ENCODE measurements around the gene IRGC. TPM values are rescaled to one million over a fixed set of nuclear protein-coding genes. Genes with fewer than 3 reads are reported as not detected.

Gene IRGC
- polyA plus RNA-seq, 1 experiment, result not detected

- Histone ChIP-seq H3K27me3 (ENCODE audit: control insufficient read depth, insufficient read depth, low read length) (0 out of 2 replicates have a peak, but pooled peaks cover 2% of the 10 kb centered on the region), H3K4me3 (ENCODE audit: low read depth, low read length) (no peak overlapping the region), H3K36me3 (ENCODE audit: control insufficient read depth, insufficient read depth, low read length) (no peaks in the 10 kb centered on the region)
- ChIA-PET POLR2A (no interaction called here), CTCF (interaction anchor here (0.6 to 1.2 kb wide), 5 partner anchors 13 to 53 kb away, joined by 3 read pairs; no protein-coding TSS in a partner anchor)
- no peak for DNase-seq (ENCODE audit: low read depth)
- no peak for TF ChIP-seq CTCF (IDR thresholded peaks at IDR 0.05; ENCODE audit: insufficient read depth, low read depth, low read length)
Observed at GRCh38 chr19:43721469-43722048, 5.7 kb downstream of the IRGC start.

- Histone ChIP-seq H3K36me3 (ENCODE audit: control insufficient read depth, insufficient read depth, low read length) (peaks cover 2% of the 10 kb centered on the region), H3K4me3 (ENCODE audit: low read depth, low read length) (no peak overlapping the region), H3K27me3 (ENCODE audit: control insufficient read depth, insufficient read depth, low read length) (no peaks in the 10 kb centered on the region)
- peak; percentile 26 for TF ChIP-seq CTCF (IDR thresholded peaks at IDR 0.05; ENCODE audit: insufficient read depth, low read depth, low read length)
- CTCF ChIA-PET, result interaction anchor here (0.6 kb wide), 1 partner anchor 17 kb away, joined by 3 read pairs; no protein-coding TSS in a partner anchor
- DNase-seq (ENCODE audit: low read depth), result no peak
- POLR2A ChIA-PET, result no interaction called here
Observed at GRCh38 chr19:43723588-43723987, 7.7 kb downstream of the IRGC start.

- CTCF ChIA-PET, result interaction anchor here (0.6 to 1.2 kb wide), 2 partner anchors 20 to 59 kb away, joined by 4 read pairs; no protein-coding TSS in a partner anchor
Observed at GRCh38 chr19:43724896-43725295, 9.0 kb downstream of the IRGC start.

GRCh38 chr19:43725468-43725867 lies 9.6 kb downstream of the IRGC start:
- H3K27me3 ChIP-seq (ENCODE audit: control insufficient read depth, insufficient read depth, low read length), result no peaks in the 10 kb centered on the region
- ChIA-PET CTCF (interaction anchor here (1.1 to 1.2 kb wide), 2 partner anchors 8 to 20 kb away, joined by 3 to 4 read pairs; no protein-coding TSS in a partner anchor), POLR2A (no interaction called here)
- H3K36me3 ChIP-seq (ENCODE audit: control insufficient read depth, insufficient read depth, low read length), result peaks cover 12% of the 10 kb centered on the region
- DNase-seq (ENCODE audit: low read depth), result no peak
- TF ChIP-seq CTCF (IDR thresholded peaks at IDR 0.05; ENCODE audit: insufficient read depth, low read depth, low read length), result no peak
- H3K4me3 ChIP-seq (ENCODE audit: low read depth, low read length), result no peak overlapping the region

More at GRCh38 chr19:43724896-43725295, 9.0 kb downstream of the IRGC start:
- Histone ChIP-seq H3K36me3 (ENCODE audit: control insufficient read depth, insufficient read depth, low read length) (peaks cover 12% of the 10 kb centered on the region), H3K4me3 (ENCODE audit: low read depth, low read length) (no peak overlapping the region), H3K27me3 (ENCODE audit: control insufficient read depth, insufficient read depth, low read length) (no peaks in the 10 kb centered on the region)
- POLR2A ChIA-PET, result no interaction called here
- no peak for DNase-seq (ENCODE audit: low read depth)
- no peak for TF ChIP-seq CTCF (IDR thresholded peaks at IDR 0.05; ENCODE audit: insufficient read depth, low read depth, low read length)

DNA sequence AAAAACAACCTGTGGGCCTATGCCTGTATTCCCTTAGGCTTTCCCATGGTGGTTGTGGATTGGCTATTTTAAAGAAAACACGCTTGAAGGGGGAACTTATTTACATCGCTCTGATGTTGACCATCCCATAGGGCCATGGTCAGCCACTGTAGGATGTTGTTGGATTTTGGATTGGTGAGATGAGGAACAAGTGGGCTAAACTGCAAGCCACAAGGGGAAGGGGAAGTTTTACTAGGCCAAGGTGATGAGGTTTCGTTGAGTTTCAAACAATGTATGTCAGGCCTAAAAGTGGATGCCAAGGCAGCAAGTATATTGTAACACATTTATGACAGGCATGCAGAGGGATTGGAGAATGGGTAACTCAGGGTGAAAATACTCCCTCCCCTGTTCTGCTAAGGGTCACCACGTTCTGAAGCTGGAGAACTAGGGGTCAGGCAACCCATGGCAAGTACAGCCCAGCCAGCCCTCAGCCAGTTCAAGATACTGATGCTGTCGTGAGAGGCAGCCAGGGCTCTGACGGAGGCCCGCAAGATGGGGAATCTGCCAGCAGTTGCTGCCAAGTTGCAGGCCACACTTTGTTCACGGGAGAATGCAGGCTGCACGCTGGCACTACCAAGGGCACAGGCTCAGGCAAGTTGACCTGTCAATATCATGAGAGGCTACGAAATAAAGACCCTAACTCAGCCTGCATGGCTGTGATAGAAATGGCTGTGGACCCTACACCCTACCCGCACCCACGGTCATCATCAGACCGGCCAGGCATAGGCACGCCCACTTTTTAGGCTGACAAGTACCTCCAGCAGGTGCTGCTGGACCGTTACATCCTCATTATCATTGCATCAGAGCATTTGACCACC lies 11.1 kb downstream of the IRGC start:
- DNase-seq (ENCODE audit: low read depth), result no peak
- CTCF ChIA-PET, result no interaction called here
- Histone ChIP-seq H3K36me3 (ENCODE audit: control insufficient read depth, insufficient read depth, low read length) (peaks cover 18% of the 10 kb centered on the region), H3K4me3 (ENCODE audit: low read depth, low read length) (no peak overlapping the region), H3K27me3 (ENCODE audit: control insufficient read depth, insufficient read depth, low read length) (no peaks in the 10 kb centered on the region)
- TF ChIP-seq CTCF (IDR thresholded peaks at IDR 0.05; ENCODE audit: insufficient read depth, low read depth, low read length), result no peak
- POLR2A ChIA-PET, result no interaction called here
